Measurements from ENCODE around the gene ATP8A1.

DNA sequence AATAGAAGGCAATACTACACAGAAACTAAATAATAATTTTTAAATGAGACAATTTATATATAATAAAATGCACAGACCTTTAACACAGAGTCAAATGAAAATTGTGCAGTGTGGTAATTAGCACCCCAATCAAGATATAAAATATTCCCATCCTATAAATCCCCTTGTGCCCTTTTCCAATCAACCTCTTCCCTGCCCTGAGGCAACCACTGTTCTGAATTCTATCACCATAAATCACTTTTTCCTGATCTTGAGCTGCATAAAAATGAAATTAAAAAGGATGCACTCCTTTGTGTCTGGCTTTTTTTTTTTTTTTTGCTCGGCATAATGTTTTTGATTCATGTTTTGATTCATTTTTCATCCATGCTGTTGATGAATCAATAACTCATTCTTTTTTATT lies 107.0 kb downstream of the ATP8A1 start:
- TF ChIP-seq RAD21 (IDR thresholded peaks at IDR 0.05) (no peak), JUND (IDR thresholded peaks at IDR 0.05) (no peak)
- TF ChIP-seq, protein P1, sequence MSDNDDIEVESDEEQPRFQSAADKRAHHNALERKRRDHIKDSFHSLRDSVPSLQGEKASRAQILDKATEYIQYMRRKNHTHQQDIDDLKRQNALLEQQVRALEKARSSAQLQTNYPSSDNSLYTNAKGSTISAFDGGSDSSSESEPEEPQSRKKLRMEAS (IDR thresholded peaks at IDR 0.05): no peak
- TF ChIP-seq, protein P2, sequence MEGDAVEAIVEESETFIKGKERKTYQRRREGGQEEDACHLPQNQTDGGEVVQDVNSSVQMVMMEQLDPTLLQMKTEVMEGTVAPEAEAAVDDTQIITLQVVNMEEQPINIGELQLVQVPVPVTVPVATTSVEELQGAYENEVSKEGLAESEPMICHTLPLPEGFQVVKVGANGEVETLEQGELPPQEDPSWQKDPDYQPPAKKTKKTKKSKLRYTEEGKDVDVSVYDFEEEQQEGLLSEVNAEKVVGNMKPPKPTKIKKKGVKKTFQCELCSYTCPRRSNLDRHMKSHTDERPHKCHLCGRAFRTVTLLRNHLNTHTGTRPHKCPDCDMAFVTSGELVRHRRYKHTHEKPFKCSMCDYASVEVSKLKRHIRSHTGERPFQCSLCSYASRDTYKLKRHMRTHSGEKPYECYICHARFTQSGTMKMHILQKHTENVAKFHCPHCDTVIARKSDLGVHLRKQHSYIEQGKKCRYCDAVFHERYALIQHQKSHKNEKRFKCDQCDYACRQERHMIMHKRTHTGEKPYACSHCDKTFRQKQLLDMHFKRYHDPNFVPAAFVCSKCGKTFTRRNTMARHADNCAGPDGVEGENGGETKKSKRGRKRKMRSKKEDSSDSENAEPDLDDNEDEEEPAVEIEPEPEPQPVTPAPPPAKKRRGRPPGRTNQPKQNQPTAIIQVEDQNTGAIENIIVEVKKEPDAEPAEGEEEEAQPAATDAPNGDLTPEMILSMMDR (IDR thresholded peaks at IDR 0.05; ENCODE audit: low read depth, low read length, missing input control): no peak
